ENCODE data around the gene PLCZ1. TPM values are rescaled to one million over a fixed set of nuclear protein-coding genes. Genes with fewer than 3 reads are reported as not detected.
"Not testable (repeated sequence)": the region's sequence is repeated elsewhere in the genome, so short reads cannot be mapped to it uniquely, and the experiment has no call there.

Gene PLCZ1, protein sequence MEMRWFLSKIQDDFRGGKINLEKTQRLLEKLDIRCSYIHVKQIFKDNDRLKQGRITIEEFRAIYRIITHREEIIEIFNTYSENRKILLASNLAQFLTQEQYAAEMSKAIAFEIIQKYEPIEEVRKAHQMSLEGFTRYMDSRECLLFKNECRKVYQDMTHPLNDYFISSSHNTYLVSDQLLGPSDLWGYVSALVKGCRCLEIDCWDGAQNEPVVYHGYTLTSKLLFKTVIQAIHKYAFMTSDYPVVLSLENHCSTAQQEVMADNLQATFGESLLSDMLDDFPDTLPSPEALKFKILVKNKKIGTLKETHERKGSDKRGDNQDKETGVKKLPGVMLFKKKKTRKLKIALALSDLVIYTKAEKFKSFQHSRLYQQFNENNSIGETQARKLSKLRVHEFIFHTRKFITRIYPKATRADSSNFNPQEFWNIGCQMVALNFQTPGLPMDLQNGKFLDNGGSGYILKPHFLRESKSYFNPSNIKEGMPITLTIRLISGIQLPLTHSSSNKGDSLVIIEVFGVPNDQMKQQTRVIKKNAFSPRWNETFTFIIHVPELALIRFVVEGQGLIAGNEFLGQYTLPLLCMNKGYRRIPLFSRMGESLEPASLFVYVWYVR
- total RNA-seq (not detected in 2 replicates), polyA plus RNA-seq (not detected in 2 replicates), polyA minus RNA-seq (not detected in 2 replicates), Bru-seq, nascent RNA (percentile 15 among the genes with signal in this experiment), BruChase-seq, experiment 1, labeled RNA remaining after a 6-hour chase (percentile 7 among the genes with signal in this experiment), BruChase-seq, experiment 2, labeled RNA remaining after a 2-hour chase (percentile 14 among the genes with signal in this experiment)
- polyA plus RNA-seq (2011; cell fraction: cytosol; rRNA removed): not detected in 2 replicates
- not detected in 2 replicates for polyA plus RNA-seq (2011; cell fraction: nucleus; rRNA removed)
- polyA plus RNA-seq (2012): not detected in 2 replicates
- polyA minus RNA-seq (2011; cell fraction: cytosol; rRNA and poly(A)+ RNA removed): not detected
- not detected in 2 replicates for polyA minus RNA-seq (2011; cell fraction: nucleus; rRNA and poly(A)+ RNA removed)
- long read RNA-seq: 0 reads

DNA sequence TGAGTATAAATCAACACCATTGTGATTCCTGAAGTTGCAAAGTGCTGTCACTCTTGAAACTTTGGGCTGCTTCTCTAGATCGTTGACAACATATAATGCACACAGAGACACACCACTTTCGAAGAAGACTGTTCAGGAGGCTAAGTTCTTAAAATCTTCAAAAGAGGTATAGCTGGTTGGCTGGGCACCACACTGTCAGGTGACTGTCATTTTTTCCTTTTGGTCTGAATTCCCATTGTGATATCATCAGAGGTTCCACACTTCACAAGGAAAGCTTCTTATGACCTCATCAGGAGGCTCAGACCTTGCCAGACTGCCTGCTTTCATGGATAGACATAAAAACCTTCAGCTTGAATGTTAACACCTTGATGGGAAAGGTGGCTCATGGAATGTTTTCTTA lies at the start of gene PLCZ1, which contains the start of gene CAPZA3:
PLCZ1 (minus strand) TSS at position 194 of the 400 bp plus-strand sequence. CDS start 641 bp downstream, outside the sequence.
CAPZA3 (plus strand) TSS at position 301 of the 400 bp plus-strand sequence. CDS start 150 bp downstream, outside the sequence.
- no peaks in the 10 kb centered on the region for H3K9me1 ChIP-seq (replicated peaks; ENCODE audit: control insufficient read depth, extremely low read depth, insufficient read depth, low read length)
- FAIRE-seq (no peak), DNase-seq (ENCODE audit: low read depth, low spot score) (no peak)
- H3K79me2 ChIP-seq (ENCODE audit: control insufficient read depth, insufficient read depth, low read length): no peaks in the 10 kb centered on the region
- no peaks in the 10 kb centered on the region for H3K9me3 ChIP-seq (replicated peaks; ENCODE audit: control insufficient read depth, insufficient read depth, low read length)
- H3K9ac ChIP-seq (replicated peaks; ENCODE audit: extremely low read depth, insufficient read depth, low read length): no peak within 1 kb of the TSS
- ChIA-PET CTCF (no interaction called here), POLR2A (no interaction called here)
- dilution Hi-C loops (cut with MboI; ENCODE audit: extremely low pct_ligation_motif_present, low sequenced_read_pairs): no loop called here
- no peak within 1 kb of the TSS for H3K4me3 ChIP-seq (replicated peaks in 1 of 3; ENCODE audit: insufficient read depth in 1 of 3, low read depth in 1 of 3, low read length in 3 of 3)
- no peaks in the 10 kb centered on the region for H4K20me1 ChIP-seq (replicated peaks; ENCODE audit: control insufficient read depth, extremely low read depth, insufficient read depth, low read length)
- TF ChIP-seq, protein P1, sequence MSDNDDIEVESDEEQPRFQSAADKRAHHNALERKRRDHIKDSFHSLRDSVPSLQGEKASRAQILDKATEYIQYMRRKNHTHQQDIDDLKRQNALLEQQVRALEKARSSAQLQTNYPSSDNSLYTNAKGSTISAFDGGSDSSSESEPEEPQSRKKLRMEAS (IDR thresholded peaks at IDR 0.05; ENCODE audit: insufficient read depth, insufficient read length): no peak
- TF ChIP-seq EZH2 (IDR thresholded peaks at IDR 0.05; ENCODE audit: borderline replicate concordance, low read depth, low read length, severe bottlenecking): no peak
- no peak for TF ChIP-seq FOS (IDR thresholded peaks at IDR 0.05; ENCODE audit: borderline replicate concordance, insufficient read depth, low read length)
- TF ChIP-seq JUN (IDR thresholded peaks at IDR 0.05; ENCODE audit: borderline replicate concordance, insufficient read depth, insufficient read length, low read depth): no peak
- TF ChIP-seq GATA2 (IDR thresholded peaks at IDR 0.05; ENCODE audit: insufficient read depth, insufficient read length, low read depth, low read length): no peak
- TF ChIP-seq POLR2AphosphoS5 (IDR thresholded peaks at IDR 0.05; ENCODE audit: insufficient read depth, low read depth, low read length): no peak
- TF ChIP-seq, protein P2, sequence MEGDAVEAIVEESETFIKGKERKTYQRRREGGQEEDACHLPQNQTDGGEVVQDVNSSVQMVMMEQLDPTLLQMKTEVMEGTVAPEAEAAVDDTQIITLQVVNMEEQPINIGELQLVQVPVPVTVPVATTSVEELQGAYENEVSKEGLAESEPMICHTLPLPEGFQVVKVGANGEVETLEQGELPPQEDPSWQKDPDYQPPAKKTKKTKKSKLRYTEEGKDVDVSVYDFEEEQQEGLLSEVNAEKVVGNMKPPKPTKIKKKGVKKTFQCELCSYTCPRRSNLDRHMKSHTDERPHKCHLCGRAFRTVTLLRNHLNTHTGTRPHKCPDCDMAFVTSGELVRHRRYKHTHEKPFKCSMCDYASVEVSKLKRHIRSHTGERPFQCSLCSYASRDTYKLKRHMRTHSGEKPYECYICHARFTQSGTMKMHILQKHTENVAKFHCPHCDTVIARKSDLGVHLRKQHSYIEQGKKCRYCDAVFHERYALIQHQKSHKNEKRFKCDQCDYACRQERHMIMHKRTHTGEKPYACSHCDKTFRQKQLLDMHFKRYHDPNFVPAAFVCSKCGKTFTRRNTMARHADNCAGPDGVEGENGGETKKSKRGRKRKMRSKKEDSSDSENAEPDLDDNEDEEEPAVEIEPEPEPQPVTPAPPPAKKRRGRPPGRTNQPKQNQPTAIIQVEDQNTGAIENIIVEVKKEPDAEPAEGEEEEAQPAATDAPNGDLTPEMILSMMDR (IDR thresholded peaks at IDR 0.05; ENCODE audit: extremely low read depth in 1 of 2, insufficient read depth in 1 of 2, low read depth in 1 of 2, low read length in 2 of 2): no peak
- TF ChIP-seq MYC (IDR thresholded peaks at IDR 0.05; ENCODE audit: low read depth, low read length): no peak
- no peak for TF ChIP-seq POLR2A (IDR thresholded peaks at IDR 0.05; ENCODE audit: low read depth, low read length)
- H3K36me3 ChIP-seq (ENCODE audit: control insufficient read depth in 2 of 2, extremely low read depth in 1 of 2, insufficient read depth in 2 of 2, low read length in 2 of 2): no peaks in the 10 kb centered on the region
- no peak within 1 kb of the TSS for H3K27ac ChIP-seq (ENCODE audit: insufficient read depth, low read depth, low read length)
- no peaks in the 10 kb centered on the region for H3K4me1 ChIP-seq (ENCODE audit: control insufficient read depth, extremely low read depth, insufficient read depth, low read length)
- intact Hi-C loops (cut with micrococcal nuclease): no loop called here
- no TSS peak for BruUV-seq (replicated peaks)
- H2AFZ ChIP-seq (ENCODE audit: low read depth, low read length): no peak within 1 kb of the TSS
- H3K4me2 ChIP-seq (ENCODE audit: insufficient read depth, low read length): no peak within 1 kb of the TSS
- H3K27me3 ChIP-seq (ENCODE audit: control insufficient read depth in 2 of 2, insufficient read depth in 2 of 2, low read length in 2 of 2): no peaks in the 10 kb centered on the region

DNA sequence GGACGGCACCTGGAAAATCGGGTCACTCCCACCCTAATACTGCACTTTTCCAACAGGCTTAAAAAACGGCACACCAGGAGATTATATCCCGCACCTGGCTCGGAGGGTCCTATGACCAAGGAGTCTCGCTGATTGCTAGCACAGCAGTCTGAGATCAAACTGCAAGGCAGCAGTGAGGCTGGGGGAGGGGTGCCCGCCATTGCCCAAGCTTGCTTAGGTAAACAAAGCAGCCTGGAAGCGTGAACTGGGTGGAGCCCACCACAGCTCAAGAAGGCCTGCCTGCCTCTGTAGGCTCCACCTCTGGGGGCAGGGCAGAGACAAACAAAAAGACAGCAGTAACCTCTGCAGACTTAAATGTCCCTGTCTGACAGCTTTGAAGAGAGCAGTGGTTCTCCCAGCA lies 47.7 kb upstream of the PLCZ1 start:
- H3K9me1 ChIP-seq (replicated peaks; ENCODE audit: control insufficient read depth, extremely low read depth, insufficient read depth, low read length); H4K20me1 ChIP-seq (replicated peaks; ENCODE audit: control insufficient read depth, extremely low read depth, insufficient read depth, low read length); H3K27me3 ChIP-seq (ENCODE audit: control insufficient read depth in 2 of 2, insufficient read depth in 2 of 2, low read length in 2 of 2); H3K79me2 ChIP-seq (ENCODE audit: control insufficient read depth, insufficient read depth, low read length); BruUV-seq (replicated peaks); intact Hi-C loops (cut with micrococcal nuclease); H3K4me2 ChIP-seq (ENCODE audit: insufficient read depth, low read length); H3K36me3 ChIP-seq (ENCODE audit: control insufficient read depth in 2 of 2, extremely low read depth in 1 of 2, insufficient read depth in 2 of 2, low read length in 2 of 2); dilution Hi-C loops (cut with MboI; ENCODE audit: extremely low pct_ligation_motif_present, low sequenced_read_pairs); H3K9ac ChIP-seq (replicated peaks; ENCODE audit: extremely low read depth, insufficient read depth, low read length); POLR2A ChIA-PET; H3K9me3 ChIP-seq (replicated peaks; ENCODE audit: control insufficient read depth, insufficient read depth, low read length); CTCF ChIA-PET; DNase-seq (ENCODE audit: low read depth, low spot score); FAIRE-seq; H3K4me1 ChIP-seq (ENCODE audit: control insufficient read depth, extremely low read depth, insufficient read depth, low read length); H3K27ac ChIP-seq (ENCODE audit: insufficient read depth, low read depth, low read length); H2AFZ ChIP-seq (ENCODE audit: low read depth, low read length); H3K4me3 ChIP-seq (replicated peaks in 1 of 3; ENCODE audit: insufficient read depth in 1 of 3, low read depth in 1 of 3, low read length in 3 of 3): not testable (repeated sequence)
